ENCODE data around the gene XXYLT1. TPM values are rescaled to one million over a fixed set of nuclear protein-coding genes. Genes with fewer than 3 reads are reported as not detected.

XXYLT1 gene
- total and polyA plus RNA-seq, 2 of the 4 experiments (the other 2 are of a cell fraction), result 14.7 to 18.1 TPM

DNA sequence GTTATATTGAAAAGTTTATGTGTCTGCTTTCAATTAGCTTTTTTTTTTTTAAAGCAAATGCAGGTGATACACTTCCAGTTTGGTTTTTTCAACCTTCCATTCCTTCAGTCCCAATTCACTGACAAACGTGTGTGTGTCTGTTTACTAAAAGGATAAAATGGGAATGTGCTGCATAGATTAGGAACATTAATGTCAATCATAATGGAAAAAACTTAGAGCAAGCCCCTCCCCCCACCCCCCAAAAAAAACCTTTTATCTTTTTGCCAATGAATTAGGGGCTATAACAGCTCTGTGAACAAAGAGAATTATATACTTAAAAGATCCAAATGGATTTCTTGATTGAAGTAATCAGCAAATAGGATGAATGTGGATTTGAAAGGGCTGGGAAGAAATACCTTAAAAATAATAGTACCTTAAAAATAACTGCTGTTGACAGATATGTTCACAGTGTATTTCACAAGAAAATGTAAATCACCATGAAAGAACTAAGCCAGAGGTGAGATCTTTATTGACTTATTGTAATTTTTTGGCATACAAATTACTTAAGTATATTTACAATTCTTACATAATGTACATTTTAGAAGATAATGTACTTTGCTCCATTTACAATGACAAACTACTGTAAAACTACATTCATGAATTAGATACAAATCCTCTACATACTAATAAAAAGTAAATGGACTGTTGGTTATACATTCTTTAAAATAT, 3.5 kb upstream of the XXYLT1 start:
- Histone ChIP-seq H4K5ac (ENCODE audit: low read depth, low read length) (no peak overlapping the region), H3K9ac (ENCODE audit: low read depth, low read length) (no peak overlapping the region), H2BK120ac (ENCODE audit: low read depth, low read length) (no peak overlapping the region), H3K4me1 (ENCODE audit: control insufficient read depth, insufficient read depth, low read length) (peaks cover 3% of the 10 kb centered on the region), H2AK5ac (ENCODE audit: low read depth, low read length) (no peak overlapping the region), H4K91ac (ENCODE audit: insufficient read depth, low read depth, low read length) (no peak overlapping the region), H3K79me1 (ENCODE audit: low read depth in 1 of 2, low read length in 2 of 2) (peaks cover 6 to 9% of the 10 kb centered on the region in 2 experiments; a peak in 3 of 4 replicates), H3K27me3 (ENCODE audit: control insufficient read depth, insufficient read depth, low read length) (no peaks in the 10 kb centered on the region), H4K20me1 (ENCODE audit: insufficient read depth, low read length) (peaks cover 8% of the 10 kb centered on the region), H3K18ac (ENCODE audit: low read depth, low read length) (no peak overlapping the region), H3K27ac (ENCODE audit: insufficient read depth, low read length) (no peak overlapping the region), H3K4ac (ENCODE audit: low read depth, low read length) (no peak overlapping the region), H3K9me3 (ENCODE audit: control insufficient read depth, insufficient read depth, low read length) (no peaks in the 10 kb centered on the region), H2BK15ac (ENCODE audit: low read depth, low read length) (no peak overlapping the region), H3K4me3 (ENCODE audit: insufficient read depth, low read depth, low read length) (no peak overlapping the region), H2AK9ac (replicated peaks; ENCODE audit: low read depth, low read length, poor library complexity) (no peak overlapping the region), H2BK5ac (ENCODE audit: low read depth, low read length, poor library complexity, severe bottlenecking) (no peak overlapping the region), H3K4me2 (ENCODE audit: low read depth, low read length) (no peak overlapping the region), H2BK20ac (ENCODE audit: low read depth, low read length) (no peak overlapping the region), H3K23ac (ENCODE audit: low read depth, low read length) (no peak overlapping the region), H3K14ac (replicated peaks; ENCODE audit: low read depth, low read length) (no peak overlapping the region), H3K56ac (ENCODE audit: extremely low read depth, insufficient read depth, low read length) (no peak overlapping the region), H3K9me1 (ENCODE audit: insufficient read depth, low read length) (peaks cover 7% of the 10 kb centered on the region; the same call in 1 of the 2 replicates), H3K36me3 (ENCODE audit: control insufficient read depth, insufficient read depth, low read length) (peaks cover 4% of the 10 kb centered on the region), H2AFZ (replicated peaks; ENCODE audit: low read length, poor library complexity) (no peak overlapping the region), H4K8ac (ENCODE audit: low read depth in 2 of 2, low read length in 2 of 2) (no peak overlapping the region)
- ChIA-PET CTCF (interaction anchor here (0.6 to 0.7 kb wide), 2 partner anchors 142 to 616 kb away, joined by 3 to 9 read pairs; no protein-coding TSS in a partner anchor), POLR2A (ENCODE audit: unreplicated experiment) (no interaction called here)
- no peak for DNase-seq
- BruUV-seq (replicated peaks), result no TSS peak
- no CpG with 5 or more reads among the region's 1 CpG for WGBS, 2 experiments (ENCODE audit: extremely low coverage in 2 of 2, insufficient read length in 1 of 2)
- TF ChIP-seq MAFK (IDR thresholded peaks at IDR 0.05; ENCODE audit: low read depth, low read length) (no peak), FOS (IDR thresholded peaks at IDR 0.05; ENCODE audit: low read depth, low read length) (no peak), MXI1 (IDR thresholded peaks at IDR 0.05; ENCODE audit: borderline replicate concordance, low read depth, low read length) (no peak), MAZ (IDR thresholded peaks at IDR 0.05; ENCODE audit: borderline replicate concordance, low read depth, low read length) (no peak), SMC3 (IDR thresholded peaks at IDR 0.05; ENCODE audit: low read depth, low read length) (no peak), RFX5 (IDR thresholded peaks at IDR 0.05; ENCODE audit: low read depth, low read length) (no peak), CEBPB (IDR thresholded peaks at IDR 0.05; ENCODE audit: low read depth, low read length) (no peak), CHD1 (IDR thresholded peaks at IDR 0.05; ENCODE audit: low read depth, low read length) (no peak), RCOR1 (IDR thresholded peaks at IDR 0.05; ENCODE audit: insufficient replicate concordance, low read length) (no peak), NFE2L2 (IDR thresholded peaks at IDR 0.05; ENCODE audit: low read depth, low read length) (no peak), RAD21 (IDR thresholded peaks at IDR 0.05; ENCODE audit: low read length) (no peak), ELK1 (IDR thresholded peaks at IDR 0.05; ENCODE audit: borderline replicate concordance, low read depth, low read length) (no peak), BHLHE40 (IDR thresholded peaks at IDR 0.05; ENCODE audit: low read depth, low read length) (no peak), POLR2A (IDR thresholded peaks at IDR 0.05; ENCODE audit: low read depth, low read length) (no peak)
- TF ChIP-seq, protein P1, sequence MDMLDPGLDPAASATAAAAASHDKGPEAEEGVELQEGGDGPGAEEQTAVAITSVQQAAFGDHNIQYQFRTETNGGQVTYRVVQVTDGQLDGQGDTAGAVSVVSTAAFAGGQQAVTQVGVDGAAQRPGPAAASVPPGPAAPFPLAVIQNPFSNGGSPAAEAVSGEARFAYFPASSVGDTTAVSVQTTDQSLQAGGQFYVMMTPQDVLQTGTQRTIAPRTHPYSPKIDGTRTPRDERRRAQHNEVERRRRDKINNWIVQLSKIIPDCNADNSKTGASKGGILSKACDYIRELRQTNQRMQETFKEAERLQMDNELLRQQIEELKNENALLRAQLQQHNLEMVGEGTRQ (IDR thresholded peaks at IDR 0.05; ENCODE audit: low read depth, low read length), result no peak
- TF ChIP-seq, protein P2, sequence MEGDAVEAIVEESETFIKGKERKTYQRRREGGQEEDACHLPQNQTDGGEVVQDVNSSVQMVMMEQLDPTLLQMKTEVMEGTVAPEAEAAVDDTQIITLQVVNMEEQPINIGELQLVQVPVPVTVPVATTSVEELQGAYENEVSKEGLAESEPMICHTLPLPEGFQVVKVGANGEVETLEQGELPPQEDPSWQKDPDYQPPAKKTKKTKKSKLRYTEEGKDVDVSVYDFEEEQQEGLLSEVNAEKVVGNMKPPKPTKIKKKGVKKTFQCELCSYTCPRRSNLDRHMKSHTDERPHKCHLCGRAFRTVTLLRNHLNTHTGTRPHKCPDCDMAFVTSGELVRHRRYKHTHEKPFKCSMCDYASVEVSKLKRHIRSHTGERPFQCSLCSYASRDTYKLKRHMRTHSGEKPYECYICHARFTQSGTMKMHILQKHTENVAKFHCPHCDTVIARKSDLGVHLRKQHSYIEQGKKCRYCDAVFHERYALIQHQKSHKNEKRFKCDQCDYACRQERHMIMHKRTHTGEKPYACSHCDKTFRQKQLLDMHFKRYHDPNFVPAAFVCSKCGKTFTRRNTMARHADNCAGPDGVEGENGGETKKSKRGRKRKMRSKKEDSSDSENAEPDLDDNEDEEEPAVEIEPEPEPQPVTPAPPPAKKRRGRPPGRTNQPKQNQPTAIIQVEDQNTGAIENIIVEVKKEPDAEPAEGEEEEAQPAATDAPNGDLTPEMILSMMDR (conservative IDR thresholded peaks at IDR 0.05; ENCODE audit: low read depth, low read length), result no peak
- intact Hi-C loops (cut with micrococcal nuclease) (no loop called here), dilution Hi-C loops (cut with HindIII; ENCODE audit: low sequenced_read_pairs, unreplicated experiment) (no loop called here), in situ Hi-C loops (cut with MboI; ENCODE audit: low sequenced_read_pairs) (loop anchor here (5.0 kb wide), 1 partner anchor 248 kb away; no protein-coding TSS in a partner anchor)
- ATAC-seq (ENCODE audit: low read depth), result no peak

Measured in IMR-90 (cell line).